Astrocyte (in vitro differentiated cells and primary cell): Measurements from ENCODE around the gene LAMP1. TPM values are rescaled to one million over a fixed set of nuclear protein-coding genes. Genes with fewer than 3 reads are reported as not detected.
"Not testable (repeated sequence)": the region's sequence is repeated elsewhere in the genome, so short reads cannot be mapped to it uniquely, and the experiment has no call there.

Experiments
- DNase-seq: peaks from one replicate; pipeline ENCODE4 v3.0.0-alpha.2; 2010; ENCODE audit warnings: low read depth
- FAIRE-seq: peaks from 2 replicates; lab custom pipeline; 2011; peaks lifted over from hg19 to GRCh38; lab: Jason Lieb, UNC
- H2AFZ ChIP-seq: 2 replicates; pipeline ENCODE4 v1.6.0; 2012; ENCODE audit warnings: low read depth, low read length, inconsistent platforms
- H3K27ac ChIP-seq: 2 replicates; pipeline ENCODE4 v1.5.1; 2011; ENCODE audit warnings: low read depth, low read length, inconsistent platforms
- H3K27me3 ChIP-seq: 2 replicates; pipeline ENCODE4 v1.6.0; 2011; ENCODE audit warnings: low read length, inconsistent platforms; ENCODE audit not compliant: insufficient read depth
- H3K36me3 ChIP-seq: 2 replicates; pipeline ENCODE4 v1.5.1; 2011; ENCODE audit warnings: low read length, inconsistent platforms; ENCODE audit not compliant: insufficient read depth
- H3K4me1 ChIP-seq: 2 replicates; pipeline ENCODE4 v1.5.1; 2011; ENCODE audit warnings: low read length, inconsistent platforms; ENCODE audit not compliant: insufficient read depth
- H3K4me2 ChIP-seq: 2 replicates; pipeline ENCODE4 v1.6.0; 2012; ENCODE audit warnings: low read length, inconsistent platforms
- H3K4me3 ChIP-seq: 2 replicates; pipeline ENCODE4 v1.5.1; 2011; ENCODE audit warnings: low read depth, mild to moderate bottlenecking, low read length, inconsistent platforms; ENCODE audit not compliant: insufficient read depth
- H3K79me2 ChIP-seq: 2 replicates; pipeline ENCODE4 v1.6.0; 2012; ENCODE audit warnings: mild to moderate bottlenecking, low read length, inconsistent platforms; ENCODE audit not compliant: insufficient read depth
- H3K9ac ChIP-seq: 2 replicates; pipeline ENCODE4 v1.6.0; 2012; ENCODE audit warnings: mild to moderate bottlenecking, low read length, inconsistent platforms
- H3K9me3 ChIP-seq: 2 replicates; pipeline ENCODE4 v1.5.1; 2012; ENCODE audit warnings: low read depth, mild to moderate bottlenecking, low read length, inconsistent platforms; ENCODE audit not compliant: insufficient read depth
- H4K20me1 ChIP-seq: 2 replicates; pipeline ENCODE4 v1.6.0; 2012; ENCODE audit warnings: low read length, inconsistent platforms; ENCODE audit not compliant: insufficient read depth
- H3K27ac Mint-ChIP-seq: one replicate; pipeline ENCODE4 v1.8.0; 2021; ENCODE audit warnings: mild to moderate bottlenecking, mixed read lengths; ENCODE audit not compliant: unreplicated experiment
- H3K27me3 Mint-ChIP-seq: one replicate; pipeline ENCODE4 v1.8.0; 2021; ENCODE audit warnings: low read depth, mixed read lengths; ENCODE audit not compliant: unreplicated experiment
- H3K36me3 Mint-ChIP-seq: one replicate; pipeline ENCODE4 v1.8.0; 2021; ENCODE audit warnings: low read depth, mixed read lengths; ENCODE audit not compliant: unreplicated experiment
- H3K4me1 Mint-ChIP-seq: one replicate; pipeline ENCODE4 v1.8.0; 2021; ENCODE audit warnings: low read depth, mixed read lengths; ENCODE audit not compliant: unreplicated experiment
- H3K4me3 Mint-ChIP-seq: one replicate; pipeline ENCODE4 v1.8.0; 2021; ENCODE audit warnings: mild to moderate bottlenecking, moderate library complexity, mixed read lengths; ENCODE audit not compliant: unreplicated experiment
- H3K9me3 Mint-ChIP-seq: one replicate; pipeline ENCODE4 v1.8.0; 2021; ENCODE audit warnings: mild to moderate bottlenecking, mixed read lengths; ENCODE audit not compliant: unreplicated experiment
- EZH2 ChIP-seq: IDR thresholded peaks from 2 replicates; pipeline ENCODE4 v1.6.1; 2012; ENCODE audit warnings: mild to moderate bottlenecking, low read length, inconsistent platforms; ENCODE audit not compliant: insufficient read depth
- total RNA-seq: library from RNA; stranded (reverse); gene quantifications from 2 replicates; pipeline ENCODE4 v1.2.1, GENCODE V29; 2021
- TF ChIP-seq, protein P1 (sequence below): IDR thresholded peaks from 2 replicates; pipeline ENCODE4 v1.5.1; 2011; ENCODE audit warnings: low read depth, mild to moderate bottlenecking, inconsistent platforms, low read length, moderate library complexity; ENCODE audit not compliant: insufficient read depth

LAMP1 gene
- total RNA-seq, 1 donor from 2014 or later, result 313 TPM

DNA sequence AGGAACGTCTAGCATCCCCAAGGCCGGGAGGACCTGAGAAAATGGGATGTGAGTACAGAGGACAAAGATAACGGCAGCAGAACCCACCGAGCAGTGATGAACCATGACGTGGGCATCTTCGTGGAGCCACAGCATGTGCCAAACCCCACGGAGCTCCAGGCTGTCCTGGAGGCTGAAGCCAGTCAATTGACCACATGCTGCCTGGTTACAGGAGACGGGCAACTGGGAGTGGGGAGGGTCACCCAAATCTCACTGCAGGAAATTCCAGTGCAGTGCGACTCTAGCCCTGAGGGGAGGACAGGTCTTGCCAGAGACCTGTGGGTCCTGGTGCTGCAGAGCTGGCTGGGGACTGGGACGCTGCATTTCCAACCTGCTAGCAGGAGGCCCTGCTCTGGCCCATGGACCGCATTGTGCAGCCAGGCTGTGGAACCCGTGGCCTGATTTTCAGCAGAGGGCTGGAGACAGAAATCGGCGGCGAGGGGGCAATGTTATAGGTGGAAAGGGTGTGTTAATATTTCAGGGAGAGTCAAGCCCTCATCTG is 70.1 kb downstream of the LAMP1 start:
- Histone ChIP-seq H3K4me2 (no peak overlapping the region), H3K79me2 (no peaks in the 10 kb centered on the region), H3K9ac (no peak overlapping the region), H3K27ac (no peak overlapping the region), H3K4me1 (no peaks in the 10 kb centered on the region), H4K20me1 (no peaks in the 10 kb centered on the region), H2AFZ (no peak overlapping the region), H3K4me3 (no peak overlapping the region), H3K36me3 (no peaks in the 10 kb centered on the region), H3K27me3 (peaks cover 15% of the 10 kb centered on the region), H3K9me3 (no peaks in the 10 kb centered on the region)
- H3K4me1 Mint-ChIP-seq, result no peaks in the 10 kb centered on the region
- no peak for DNase-seq
- peaks cover 41% of the 10 kb centered on the region for H3K27me3 Mint-ChIP-seq
- no peaks in the 10 kb centered on the region for H3K36me3 Mint-ChIP-seq
- peak overlapping the region; percentile 62 for H3K27ac Mint-ChIP-seq
- no peaks in the 10 kb centered on the region for H3K9me3 Mint-ChIP-seq
- TF ChIP-seq, protein P1, sequence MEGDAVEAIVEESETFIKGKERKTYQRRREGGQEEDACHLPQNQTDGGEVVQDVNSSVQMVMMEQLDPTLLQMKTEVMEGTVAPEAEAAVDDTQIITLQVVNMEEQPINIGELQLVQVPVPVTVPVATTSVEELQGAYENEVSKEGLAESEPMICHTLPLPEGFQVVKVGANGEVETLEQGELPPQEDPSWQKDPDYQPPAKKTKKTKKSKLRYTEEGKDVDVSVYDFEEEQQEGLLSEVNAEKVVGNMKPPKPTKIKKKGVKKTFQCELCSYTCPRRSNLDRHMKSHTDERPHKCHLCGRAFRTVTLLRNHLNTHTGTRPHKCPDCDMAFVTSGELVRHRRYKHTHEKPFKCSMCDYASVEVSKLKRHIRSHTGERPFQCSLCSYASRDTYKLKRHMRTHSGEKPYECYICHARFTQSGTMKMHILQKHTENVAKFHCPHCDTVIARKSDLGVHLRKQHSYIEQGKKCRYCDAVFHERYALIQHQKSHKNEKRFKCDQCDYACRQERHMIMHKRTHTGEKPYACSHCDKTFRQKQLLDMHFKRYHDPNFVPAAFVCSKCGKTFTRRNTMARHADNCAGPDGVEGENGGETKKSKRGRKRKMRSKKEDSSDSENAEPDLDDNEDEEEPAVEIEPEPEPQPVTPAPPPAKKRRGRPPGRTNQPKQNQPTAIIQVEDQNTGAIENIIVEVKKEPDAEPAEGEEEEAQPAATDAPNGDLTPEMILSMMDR, result no peak
- no peak for TF ChIP-seq EZH2
- no peak overlapping the region for H3K4me3 Mint-ChIP-seq
- FAIRE-seq, result no peak

DNA sequence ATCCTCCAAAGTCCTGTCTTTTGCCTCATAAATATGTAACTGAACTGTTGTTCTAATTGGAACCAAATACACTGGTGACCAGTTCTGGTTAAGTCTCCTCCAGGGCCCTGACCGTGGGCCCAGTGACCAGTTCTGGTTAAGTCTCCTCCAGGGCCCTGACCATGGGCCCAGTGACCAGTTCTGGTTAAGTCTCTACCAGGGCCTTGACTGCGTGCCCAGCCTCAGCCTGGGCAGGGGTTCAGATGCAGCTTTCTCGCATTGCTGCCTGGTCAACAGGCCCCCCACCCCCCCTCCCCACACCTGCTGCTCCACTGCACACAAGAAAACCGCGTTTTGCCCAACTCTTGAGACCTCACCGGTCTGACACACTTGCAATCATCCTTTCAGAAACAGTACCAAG is 70.7 kb downstream of the LAMP1 start:
- H3K36me3 ChIP-seq, result no peaks in the 10 kb centered on the region

DNA sequence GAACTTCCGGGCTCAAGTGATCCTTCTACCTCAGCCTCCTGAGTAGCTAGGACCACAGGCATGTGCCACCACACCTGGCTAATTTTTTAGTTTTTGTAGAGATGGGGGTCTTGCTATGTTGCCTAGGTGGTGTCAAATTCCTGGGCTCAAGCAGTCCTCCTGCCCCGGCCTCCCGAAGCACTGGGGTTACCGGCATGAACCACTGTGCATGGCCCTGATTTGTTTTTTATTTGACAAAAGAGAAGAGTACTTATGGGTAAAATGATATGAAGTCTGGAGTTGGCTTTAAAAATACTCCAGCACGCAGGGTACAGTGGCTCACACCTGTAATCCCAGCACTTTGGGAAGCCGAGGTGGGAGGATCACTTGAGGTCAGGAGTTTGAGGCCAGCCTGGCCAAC is 71.3 kb downstream of the LAMP1 start:
- H3K4me3 Mint-ChIP-seq, H3K27ac Mint-ChIP-seq, H3K79me2 ChIP-seq, H3K4me3 ChIP-seq, H4K20me1 ChIP-seq, H3K4me2 ChIP-seq, H3K27ac ChIP-seq, H3K36me3 Mint-ChIP-seq, H3K36me3 ChIP-seq, H3K4me1 Mint-ChIP-seq, H3K9me3 Mint-ChIP-seq, DNase-seq, FAIRE-seq, H3K27me3 ChIP-seq, H3K9ac ChIP-seq, H3K4me1 ChIP-seq, H2AFZ ChIP-seq, H3K9me3 ChIP-seq: not testable (repeated sequence)
- H3K27me3 Mint-ChIP-seq, result peaks cover 45% of the 10 kb centered on the region

More for the DNA sequence above, 70.7 kb downstream of the LAMP1 start:
- Mint-ChIP-seq H3K4me1 (no peaks in the 10 kb centered on the region), H3K27ac (no peak overlapping the region), H3K27me3 (peaks cover 40% of the 10 kb centered on the region), H3K4me3 (no peak overlapping the region), H3K36me3 (no peaks in the 10 kb centered on the region), H3K9me3 (no peaks in the 10 kb centered on the region)
- Histone ChIP-seq H3K79me2 (no peaks in the 10 kb centered on the region), H3K4me1 (no peaks in the 10 kb centered on the region), H2AFZ (no peak overlapping the region), H3K4me3 (no peak overlapping the region), H3K9me3 (no peaks in the 10 kb centered on the region), H3K27me3 (peaks cover 8% of the 10 kb centered on the region), H3K27ac (no peak overlapping the region), H4K20me1 (no peaks in the 10 kb centered on the region), H3K4me2 (no peak overlapping the region), H3K9ac (no peak overlapping the region)
- no peak for FAIRE-seq
- no peak for DNase-seq
- TF ChIP-seq, protein P1, result no peak
- no peak for TF ChIP-seq EZH2
